NCI-H510A treated with DMSO at 0.1 percent for 48 hours (cell line): ENCODE results near the gene TNS4.

Experiments used
- DNase-seq: peaks from one replicate; lab custom pipeline; 2025; lab: John Stamatoyannopoulos, UW

The TNS4 gene

DNA sequence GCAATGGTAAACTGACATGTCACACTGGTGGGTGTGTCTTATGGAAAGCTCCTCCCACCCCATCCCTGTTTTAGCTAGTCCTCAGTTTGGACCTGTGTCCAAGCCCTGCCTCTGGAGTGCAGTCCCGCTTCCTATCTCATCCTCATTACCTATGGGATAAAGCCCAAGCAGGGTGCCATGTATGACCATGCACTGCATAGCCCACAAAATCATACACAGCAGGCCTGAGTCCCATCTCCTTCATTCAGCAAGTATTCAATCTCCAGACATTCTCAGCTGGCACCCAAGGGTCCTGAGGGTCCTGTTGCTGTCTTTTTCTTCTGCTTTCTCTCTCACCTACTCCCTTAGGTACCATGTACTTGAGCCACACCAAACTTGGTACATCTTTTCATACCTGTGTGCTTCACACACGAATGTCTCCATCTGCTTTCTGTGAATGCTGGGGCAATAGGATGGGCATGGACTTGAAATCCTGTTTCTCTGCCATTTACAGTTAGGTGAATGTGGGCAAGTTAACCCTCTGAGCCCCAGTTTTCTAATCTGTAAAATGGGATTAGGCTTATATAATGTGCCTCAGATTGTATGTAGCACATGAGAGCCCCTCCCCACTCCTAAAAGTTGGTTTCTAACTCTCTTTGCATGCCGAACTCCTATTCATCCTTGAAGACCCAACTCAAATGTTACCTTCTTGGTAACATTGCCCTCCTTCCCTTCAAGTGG is 28.5 kb downstream of the TNS4 start:
- DNase-seq = no peak

DNA sequence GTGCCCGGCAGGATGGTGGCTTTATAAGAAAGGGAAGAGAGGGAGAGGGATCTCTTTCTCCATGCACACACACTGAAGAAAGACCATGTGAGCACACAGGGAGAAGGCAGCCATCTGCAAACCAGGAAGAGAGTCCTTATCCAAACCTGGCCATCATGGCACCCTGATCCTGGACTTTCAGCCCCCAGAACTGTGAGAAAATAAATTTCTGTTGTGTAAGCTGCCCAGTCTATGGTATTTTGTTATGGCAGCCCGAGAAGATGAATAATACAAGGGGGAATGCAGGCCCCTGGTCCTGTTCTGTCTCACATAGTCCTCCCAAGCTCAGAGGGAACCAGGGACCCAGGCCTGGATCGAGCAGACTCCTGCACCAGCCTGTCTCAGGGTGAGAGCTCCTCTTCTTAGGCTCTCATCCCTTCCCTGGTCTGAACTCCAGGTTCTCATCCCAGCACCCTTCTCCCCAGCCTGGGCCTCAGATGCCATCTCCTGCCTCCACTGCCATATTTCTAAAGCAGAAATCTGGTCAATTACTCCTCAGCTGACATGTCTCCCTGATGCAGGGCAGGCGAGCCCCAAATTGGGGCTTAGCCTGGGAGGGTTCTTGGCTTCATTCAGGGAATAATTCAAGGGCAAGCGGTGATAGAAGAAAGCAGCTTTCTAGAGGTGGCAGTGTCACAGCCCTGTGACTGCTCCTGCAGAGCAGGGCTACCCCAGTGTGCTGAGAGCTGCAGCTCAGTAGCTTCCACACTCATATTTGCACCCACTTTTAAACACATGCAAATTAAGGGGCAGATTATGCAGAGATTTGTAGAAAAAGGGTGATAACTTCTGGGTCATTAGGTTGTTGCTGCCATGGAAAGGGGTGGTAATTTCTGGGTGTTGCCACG is 29.3 kb downstream of the TNS4 start:
- no peak for DNase-seq

DNA sequence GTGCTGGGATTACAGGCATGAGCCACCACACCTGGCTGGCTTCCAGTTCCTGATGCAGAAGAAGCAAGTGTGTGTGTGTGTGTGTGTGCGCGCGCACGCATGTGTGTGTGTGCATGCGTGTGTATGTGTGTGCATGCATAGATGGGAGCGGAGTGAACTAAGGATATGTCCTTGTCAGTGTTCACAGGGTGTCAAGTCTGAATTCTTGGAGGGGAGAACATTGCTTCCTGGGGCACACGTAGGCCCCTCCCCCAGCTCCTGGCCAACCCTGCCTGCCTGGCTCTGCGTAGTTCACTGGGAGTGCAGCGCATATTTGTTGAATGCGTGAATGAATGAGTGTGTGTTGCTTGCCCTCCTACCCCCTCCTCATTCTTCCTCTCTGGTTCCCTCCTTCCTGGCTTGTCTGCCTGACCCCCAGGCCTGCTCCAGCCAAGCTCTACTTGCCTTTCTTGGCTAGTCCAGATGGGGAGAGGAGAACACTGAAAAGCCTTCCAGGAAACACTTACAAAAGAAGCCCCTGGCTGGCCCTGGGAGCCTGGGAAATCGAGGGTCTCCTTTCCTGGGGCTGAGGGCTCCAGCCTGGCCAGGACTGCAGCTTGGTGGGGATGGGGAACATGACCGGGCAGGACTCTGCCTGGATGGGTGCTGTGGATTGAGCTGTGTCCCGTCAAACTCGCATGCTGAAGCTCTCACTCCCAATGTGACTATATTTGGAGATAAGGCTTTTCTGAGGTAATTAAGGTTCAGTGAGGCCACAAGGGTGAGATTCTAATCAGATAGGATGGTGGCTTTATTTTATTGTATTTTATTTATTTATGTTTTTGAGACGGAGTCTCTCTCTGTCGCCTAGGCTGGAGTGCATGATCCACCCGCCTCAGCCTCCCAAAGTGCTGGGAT is 30.2 kb downstream of the TNS4 start:
- no peak for DNase-seq

DNA sequence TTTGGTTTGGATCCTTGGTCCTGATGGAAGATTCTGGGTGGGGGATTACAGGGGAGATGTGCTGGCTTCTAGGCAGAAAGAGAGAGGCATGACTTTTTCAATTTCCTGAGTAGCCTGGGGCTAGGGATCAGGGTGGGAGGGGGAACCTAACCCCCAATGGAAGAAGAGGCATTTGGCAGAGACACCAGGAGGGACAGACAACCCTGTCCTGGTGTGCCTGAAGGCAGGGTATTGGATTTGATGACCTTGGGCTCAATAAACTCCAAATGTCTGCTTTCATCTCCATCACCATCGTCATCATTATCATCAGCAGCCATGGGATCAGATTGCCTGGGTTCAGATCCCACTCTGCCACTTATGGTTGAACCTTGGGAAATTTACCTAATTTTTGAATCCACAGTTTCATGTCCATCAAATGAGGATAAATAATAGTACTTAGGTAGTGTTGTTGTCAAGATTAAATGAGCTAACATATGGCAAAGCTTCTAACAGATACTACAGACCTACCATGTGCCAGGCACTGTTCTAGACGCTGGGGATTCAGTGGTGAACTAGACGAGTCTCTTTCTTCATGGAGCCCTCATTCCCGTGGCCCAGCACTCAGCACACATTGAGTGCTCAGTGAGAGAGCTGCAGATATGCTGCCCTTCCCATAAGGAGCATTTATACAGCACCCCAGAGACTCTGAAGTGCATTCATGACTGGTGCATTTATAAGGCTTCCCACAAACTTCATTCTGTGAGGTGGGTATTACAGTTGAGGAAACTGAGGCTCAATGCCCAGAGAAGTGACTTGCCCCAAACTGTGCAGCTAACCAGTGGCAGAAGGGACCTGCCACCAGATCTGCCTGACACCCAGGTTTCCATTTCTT is 31.4 kb downstream of the TNS4 start:
- no peak for DNase-seq

DNA sequence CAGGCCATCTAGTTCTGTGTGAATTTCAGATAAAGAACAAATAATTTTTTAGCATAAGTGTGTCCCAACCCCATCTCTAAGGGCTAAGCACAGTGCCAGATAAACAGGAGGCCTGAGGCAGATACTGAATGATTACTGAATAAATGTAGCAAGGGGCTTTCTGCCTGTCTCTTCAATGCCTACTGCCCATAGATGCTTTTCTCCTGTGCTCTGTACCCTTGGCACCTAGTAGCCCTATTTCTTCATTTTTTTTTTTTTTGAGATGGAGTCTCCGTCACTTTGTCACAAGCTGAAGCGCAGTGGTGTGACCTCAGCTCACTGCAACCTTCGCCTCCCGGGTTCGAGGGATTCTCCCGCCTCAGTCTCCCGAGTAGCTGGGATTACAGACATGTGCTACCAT is 32.9 kb downstream of the TNS4 start:
- DNase-seq = no peak

DNA sequence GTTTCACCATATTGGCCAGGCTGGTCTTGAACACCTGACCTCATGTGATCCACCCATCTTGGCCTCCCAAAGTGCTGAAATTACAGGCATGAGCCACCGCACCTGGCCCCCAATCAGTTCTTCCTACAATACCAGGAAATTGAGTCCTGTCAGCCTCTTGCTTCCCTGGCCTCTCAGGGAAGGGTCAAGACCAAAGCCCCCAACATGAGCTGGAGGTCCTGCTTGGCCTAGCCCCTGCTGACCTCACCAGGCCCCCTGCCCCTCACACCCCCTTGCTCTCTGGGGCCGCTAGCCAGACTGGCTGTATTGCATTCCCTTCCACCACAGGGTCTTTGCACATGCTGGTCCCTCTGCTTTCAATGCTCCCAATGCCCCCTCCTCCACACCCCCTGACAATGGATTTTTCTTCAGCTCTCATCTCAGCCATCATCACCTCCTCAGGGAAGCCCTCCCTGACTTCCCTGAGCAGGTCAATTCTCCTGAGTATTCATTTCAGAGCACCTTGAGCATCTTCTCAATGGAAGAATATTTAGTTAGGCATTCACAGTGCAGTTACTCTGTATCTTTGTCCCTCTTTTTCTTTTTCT is 34.0 kb downstream of the TNS4 start:
- no peak for DNase-seq

DNA sequence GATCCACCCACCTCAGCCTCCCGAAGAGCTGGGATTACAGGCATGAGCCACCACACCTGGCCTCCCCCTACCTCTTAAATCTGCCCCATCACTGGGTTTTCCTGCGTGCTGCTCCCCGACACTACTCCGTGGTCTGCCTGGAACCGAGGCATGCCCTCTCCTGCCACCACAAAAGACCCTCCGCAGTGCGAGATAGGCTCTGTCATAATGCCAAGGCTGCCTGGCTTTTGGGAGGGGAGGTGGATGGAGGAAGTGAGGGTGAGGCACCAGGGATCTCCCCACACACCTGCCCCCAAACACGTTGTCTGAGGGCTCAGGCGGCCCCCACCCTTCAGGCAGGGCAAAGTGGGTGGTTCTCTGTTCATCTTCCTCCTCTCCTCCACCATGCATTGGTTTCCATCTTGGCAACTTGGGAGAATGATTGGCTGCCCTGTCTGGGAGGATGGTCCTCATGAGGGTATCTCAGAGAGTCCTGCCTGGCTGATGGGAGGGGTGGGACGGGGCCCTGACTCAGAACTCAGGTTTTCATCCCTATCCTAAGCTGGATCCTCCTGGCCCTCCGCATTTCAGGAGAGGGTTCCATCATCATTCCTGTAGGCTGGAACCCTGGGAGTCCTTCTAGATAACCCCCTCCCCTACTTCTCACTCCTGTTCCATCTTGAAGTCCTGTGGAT is 35.0 kb downstream of the TNS4 start:
- no peak for DNase-seq

DNA sequence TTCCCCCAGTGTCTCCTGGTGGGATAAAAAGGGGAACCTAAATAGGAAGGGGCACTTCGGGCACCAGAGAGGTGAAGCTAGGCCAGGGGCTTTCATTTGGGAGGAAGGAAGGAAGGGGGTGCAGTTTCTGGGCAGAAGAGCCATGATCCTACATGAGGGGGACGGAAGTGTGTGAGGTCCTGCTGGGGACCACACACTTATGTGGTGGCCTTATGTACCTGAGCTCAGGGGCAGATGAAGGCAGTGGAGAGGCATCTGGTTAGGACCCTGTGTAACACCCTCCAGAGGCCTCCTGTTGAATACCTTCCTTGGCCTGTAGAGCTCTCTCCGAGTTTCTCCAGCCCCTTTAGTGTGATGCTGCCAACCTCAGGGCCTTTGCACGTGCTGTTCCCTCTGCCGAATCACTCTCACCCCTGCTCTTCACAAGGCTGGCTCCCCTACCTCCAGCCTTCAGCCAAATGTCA is 37.0 kb downstream of the TNS4 start:
- DNase-seq = no peak

DNA sequence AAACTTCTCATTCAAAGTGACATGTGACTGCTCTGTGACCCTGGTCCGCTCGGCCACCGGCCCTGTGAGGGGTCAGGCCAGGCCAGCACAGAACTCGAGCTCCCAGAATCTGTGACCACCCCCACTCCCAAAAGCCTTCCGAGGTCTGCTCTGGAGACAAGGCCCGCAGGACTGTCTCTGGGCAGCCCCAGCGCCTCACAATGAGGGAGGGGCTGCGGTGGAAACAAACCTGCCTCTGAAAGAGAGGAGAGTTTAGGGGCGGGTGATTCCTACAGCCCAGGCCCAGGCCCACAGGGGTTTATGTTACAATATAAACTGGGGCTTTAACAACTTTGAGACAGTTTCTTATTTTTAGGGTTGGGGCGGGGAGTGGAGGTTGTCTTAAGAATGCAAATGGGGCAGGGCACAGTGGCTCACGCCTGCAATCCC is 38.3 kb downstream of the TNS4 start:
- no peak for DNase-seq

DNA sequence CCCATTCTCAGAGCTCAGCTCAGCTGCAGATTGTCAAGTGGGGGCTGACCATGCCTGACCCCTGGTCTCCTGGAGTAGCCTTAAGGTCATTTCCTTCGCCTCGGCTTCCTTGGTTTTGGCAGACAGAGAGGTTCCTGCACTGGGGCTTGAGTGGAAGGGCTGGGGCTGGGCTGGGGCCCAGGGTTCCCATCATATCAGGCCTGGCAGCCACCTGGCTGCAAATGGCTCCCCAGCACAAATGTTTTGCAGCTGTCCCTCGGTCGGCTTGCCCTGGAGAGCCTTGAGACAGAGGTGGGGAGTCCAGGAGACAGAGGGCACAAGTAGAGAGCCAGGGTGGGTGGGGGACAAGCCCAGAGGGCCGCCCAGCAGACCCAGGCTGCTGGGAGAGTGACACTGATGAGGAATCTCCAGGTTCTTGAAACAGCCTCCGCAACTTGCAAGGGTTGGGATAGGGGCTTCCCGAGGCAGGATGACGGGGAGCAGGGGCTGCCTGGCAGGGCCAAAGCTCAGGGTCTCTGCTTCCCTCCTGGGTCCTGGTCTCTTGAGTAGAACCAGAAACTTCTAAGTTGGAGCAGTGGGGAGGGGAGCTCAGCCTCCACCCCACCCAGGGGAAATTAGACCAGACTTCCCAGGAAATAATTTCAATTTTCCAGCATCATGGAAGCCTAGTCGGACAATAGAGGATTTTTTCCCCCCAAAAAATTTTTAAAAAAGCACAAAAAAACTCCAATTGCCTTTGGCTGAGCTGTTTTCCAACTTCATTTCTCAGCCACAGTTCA is 38.9 kb downstream of the TNS4 start:
- DNase-seq = no peak

DNA sequence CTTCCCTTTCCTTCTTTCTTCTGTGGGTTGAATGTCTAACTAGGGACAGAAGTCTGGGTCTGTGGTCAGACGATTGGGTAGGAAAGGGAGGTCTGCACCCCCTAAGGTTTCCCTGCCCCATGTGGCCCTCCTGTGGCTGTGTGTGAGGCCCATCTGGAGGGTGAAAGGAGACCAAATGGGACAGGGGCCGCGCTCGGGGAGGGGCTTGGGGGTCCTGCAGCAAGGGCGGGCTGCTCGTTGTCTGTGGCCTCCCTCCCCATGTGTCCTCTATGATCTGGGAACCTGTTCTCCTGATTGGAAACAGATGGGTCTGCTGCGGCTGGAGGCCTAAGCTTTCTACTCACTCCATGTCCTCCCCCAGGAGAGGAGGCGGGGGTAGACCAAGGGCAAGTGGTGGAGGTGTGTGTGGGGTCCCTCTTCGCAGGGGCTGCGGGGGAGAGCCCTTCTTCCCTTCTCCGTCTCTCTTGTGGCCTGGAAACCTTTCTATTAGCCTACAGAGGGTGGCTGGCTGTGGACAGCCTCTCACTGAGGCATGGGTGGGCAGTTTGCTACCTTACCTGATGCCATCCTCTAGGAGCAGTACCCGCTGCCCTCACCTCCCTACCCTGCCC is 39.6 kb downstream of the TNS4 start:
- DNase-seq = no peak

DNA sequence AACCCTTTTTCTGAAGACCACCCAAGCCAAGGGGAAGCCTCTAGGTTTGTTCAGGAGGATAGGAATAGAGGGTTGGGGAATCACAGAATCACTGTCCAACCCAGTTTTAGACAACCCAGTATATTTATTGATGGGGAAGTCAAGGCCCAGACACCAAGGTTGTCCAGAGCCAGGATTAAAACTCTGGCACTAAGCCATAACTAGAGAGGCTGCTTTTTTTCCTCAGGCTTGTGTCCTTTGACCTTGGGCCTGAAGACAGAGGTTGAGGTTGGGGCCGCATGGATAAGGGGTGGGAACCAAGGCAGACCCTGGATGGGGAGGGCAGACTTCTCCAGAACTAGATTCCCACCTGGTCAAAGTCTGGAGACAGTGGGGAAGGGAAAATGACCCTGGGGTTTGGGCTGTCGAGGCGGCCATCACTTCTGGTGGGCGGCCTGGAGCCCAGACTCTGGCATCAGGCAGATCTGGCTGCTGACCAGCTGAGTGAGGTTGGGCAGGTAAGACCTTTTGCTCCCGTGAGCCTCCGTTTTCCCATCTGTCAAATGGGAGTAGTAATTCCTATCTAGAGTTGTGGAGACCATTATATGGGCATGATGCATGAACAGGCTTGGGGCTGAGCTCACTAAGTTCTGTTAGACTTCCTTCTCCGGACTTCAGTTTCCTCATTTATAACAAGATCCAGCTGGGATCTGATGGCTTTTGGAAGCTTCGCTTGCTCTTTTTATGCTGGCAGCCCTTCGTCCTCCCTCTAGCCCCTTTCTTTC is 40.3 kb downstream of the TNS4 start:
- no peak for DNase-seq

DNA sequence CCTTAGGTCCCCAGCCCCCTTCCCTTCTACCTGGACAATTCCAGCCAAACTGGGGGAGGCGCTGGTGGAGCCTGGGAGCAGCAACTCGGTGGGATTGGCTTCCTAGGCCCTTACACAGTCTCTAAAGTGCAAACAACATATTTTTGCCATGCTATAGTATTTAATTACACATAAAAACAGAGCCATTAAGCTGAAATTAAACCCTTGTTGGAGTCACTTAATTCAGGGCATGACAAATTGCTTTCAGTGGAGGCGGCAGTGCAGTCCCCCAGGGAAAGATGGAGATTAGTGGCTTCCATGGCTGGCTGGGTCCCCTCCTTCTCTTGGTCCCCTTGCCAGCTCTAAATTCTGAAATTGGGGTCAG is 40.8 kb downstream of the TNS4 start:
- no peak for DNase-seq

DNA sequence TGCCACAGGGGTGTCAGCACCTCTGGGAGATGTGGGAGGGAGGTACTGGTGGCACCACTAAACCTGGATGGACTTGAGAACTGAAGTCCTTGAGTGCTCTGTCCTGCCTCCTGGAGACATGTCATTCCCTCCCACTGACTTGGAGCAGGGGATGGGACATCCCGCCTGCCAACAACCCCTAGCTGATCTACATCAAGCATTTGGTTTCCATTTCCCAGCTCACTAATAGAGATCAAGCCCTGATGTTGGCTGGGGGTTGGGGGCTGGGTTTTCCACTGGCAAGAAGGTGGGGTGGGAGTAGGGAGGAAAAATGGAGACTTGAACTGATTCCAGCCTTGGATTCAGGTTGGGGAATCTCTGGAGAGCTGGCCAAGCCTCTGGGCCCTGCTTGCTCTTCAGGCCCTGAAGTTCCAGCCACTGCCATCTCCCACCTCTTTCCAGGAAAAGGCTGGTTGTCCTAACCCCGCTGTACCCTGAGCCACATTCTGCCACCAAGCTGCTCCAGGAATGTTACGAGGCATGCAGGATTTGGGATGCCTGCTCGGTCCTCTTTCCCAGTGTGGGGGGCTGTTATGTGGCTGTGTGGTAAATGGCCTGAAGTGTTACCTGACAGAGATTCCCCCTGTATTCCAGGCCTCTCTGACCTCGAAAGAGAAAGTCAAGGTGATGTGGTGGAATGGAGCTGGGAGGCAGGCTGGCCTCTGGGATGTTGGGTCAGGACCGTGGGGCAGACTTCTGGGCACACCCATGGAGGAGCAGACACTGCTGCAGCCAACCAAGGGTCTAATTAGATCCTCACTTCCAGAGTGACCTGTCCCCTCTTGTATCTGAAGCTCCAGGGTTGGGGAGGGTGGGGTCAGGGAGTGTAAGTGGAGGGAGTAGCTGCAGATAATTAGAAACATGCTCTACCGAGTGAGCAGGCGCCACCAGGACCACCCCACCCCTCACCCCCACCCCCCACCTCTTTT is 41.5 kb downstream of the TNS4 start:
- no peak for DNase-seq

DNA sequence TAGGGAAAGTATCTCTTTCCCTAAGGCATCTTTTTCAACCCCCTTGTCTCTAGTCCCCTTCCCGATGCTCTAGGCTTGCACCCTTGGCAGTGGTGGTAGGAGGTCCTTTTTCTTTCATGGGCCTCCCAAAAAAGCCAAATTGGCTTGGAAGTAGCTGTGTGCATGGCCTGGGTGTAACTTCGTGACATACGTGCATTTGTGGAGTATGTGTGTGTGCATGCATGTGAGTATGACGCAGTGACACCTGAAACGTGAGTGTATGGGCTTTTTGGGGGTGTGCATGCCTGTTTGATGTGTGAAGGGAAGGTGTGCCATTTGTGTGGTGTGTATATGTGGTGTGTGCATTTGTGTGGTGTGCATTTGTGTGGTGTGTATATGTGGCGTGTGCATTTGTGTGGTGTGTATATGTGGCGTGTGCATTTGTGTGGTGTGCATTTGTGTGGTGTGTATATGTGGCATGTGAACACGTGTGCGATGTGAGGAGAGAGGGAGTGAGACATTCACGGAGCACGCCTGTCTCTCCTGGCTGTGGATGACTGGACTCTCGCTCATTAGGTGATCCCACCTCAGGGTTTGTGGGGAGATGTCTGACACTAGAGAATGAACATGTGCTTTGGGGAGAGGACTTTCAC is 42.5 kb downstream of the TNS4 start:
- no peak for DNase-seq

DNA sequence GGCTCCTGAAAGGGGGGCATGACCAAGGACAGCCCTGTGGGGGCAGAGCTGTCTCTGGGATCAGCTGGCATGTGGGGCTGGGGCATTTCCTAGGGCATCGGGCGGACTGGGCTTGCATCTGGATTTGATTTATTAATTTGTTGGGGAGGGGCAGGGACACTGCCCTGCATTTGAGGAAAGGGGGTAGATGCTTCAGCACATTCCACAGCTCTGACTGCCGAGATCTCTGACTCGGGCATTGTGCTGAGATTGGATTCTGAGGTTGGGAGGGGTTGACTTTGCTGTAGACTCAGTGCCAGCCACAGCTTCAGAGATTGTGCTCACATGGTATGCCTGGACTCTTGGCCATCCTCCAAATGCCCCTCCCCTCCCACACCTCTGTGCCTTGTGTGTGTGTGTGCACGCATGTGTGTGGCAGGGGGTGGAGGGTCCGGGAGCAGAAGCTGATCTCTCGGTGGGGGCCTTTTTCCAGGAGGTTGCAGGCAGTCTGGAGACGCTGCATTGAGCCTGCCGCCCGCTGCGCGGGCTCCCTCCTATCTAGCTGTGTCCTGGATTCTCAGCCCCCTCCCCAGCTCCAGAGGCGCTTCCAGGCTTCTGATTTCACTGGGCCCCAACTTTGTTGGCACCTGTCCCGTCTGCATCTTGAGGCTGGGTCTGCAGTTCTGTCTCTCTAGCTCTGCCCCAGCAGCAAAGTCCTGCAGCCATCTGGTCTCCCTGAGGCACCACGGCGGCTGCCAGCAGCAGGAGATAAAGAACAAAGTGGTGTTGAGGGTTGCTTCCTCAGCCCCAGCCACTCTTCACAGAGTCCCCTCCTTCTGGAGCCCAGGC is 43.2 kb downstream of the TNS4 start:
- no peak for DNase-seq
